Liver (tissue), 9 donors: Measurements from ENCODE around the gene MAB21L4. TPM values are rescaled to one million over a fixed set of nuclear protein-coding genes. Genes with fewer than 3 reads are reported as not detected.

ENCODE experiments used
- DNase-seq: peaks from one replicate; pipeline ENCODE4 v3.0.0-alpha.2; 2017; ENCODE audit warnings: low spot score
- H3K27ac ChIP-seq, 2 donors: one replicate each; pipeline ENCODE4 v1.7.0; 2013; ENCODE audit warnings: inconsistent platforms in 2 of 2, low read length in 2 of 2, control low read depth in 1 of 2, low read depth in 1 of 2, mild to moderate bottlenecking in 1 of 2
- H3K27me3 ChIP-seq, 4 donors: one replicate each; pipeline versions ENCODE4 v1.6.1 to v1.7.0; 2013; ENCODE audit warnings: low read length in 3 of 4, inconsistent platforms in 1 of 4, mild to moderate bottlenecking in 1 of 4, moderate library complexity in 1 of 4; ENCODE audit not compliant: control insufficient read depth in 4 of 4, insufficient read depth in 4 of 4
- H3K36me3 ChIP-seq, 4 donors: one replicate each; pipeline versions ENCODE4 v1.6.1 to v1.7.0; 2013; ENCODE audit warnings: low read length in 3 of 4, mild to moderate bottlenecking in 3 of 4, low read depth in 1 of 4, moderate library complexity in 1 of 4; ENCODE audit not compliant: control insufficient read depth in 4 of 4, insufficient read depth in 3 of 4
- H3K4me1 ChIP-seq, 4 donors: one replicate each; pipeline versions ENCODE4 v1.6.1 to v1.7.0; 2013; ENCODE audit warnings: low read length in 3 of 4, mild to moderate bottlenecking in 3 of 4, moderate library complexity in 1 of 4; ENCODE audit not compliant: control insufficient read depth in 4 of 4, insufficient read depth in 4 of 4
- H3K4me3 ChIP-seq, 3 donors: one replicate each; pipeline versions ENCODE4 v1.6.1 to v1.7.0; 2013; ENCODE audit warnings: low read length in 3 of 3, control low read depth in 1 of 3, low read depth in 1 of 3, mild to moderate bottlenecking in 1 of 3
- H3K9ac ChIP-seq, 2 donors: one replicate each; pipeline ENCODE4 v1.7.0; 2013; ENCODE audit warnings: low read length in 2 of 2, mild to moderate bottlenecking in 2 of 2, moderate library complexity in 2 of 2, control low read depth in 1 of 2, low read depth in 1 of 2
- H3K9me3 ChIP-seq, 4 donors: one replicate each; pipeline versions ENCODE4 v1.6.1 to v1.7.0; 2013; ENCODE audit warnings: low read length in 3 of 4; ENCODE audit not compliant: control insufficient read depth in 4 of 4
- ATF3 ChIP-seq: IDR thresholded peaks from 2 replicates; pipeline ENCODE4 v1.6.1; 2016; ENCODE audit warnings: antibody characterized with exemption
- CTCF ChIP-seq: fragments of 150-350 bp; IDR thresholded peaks from 2 replicates; pipeline ENCODE4 v1.5.1; 2017; ENCODE audit warnings: improper control_type of control experiment, low read depth, low read length; ENCODE audit not compliant: missing input control
- EGR1 ChIP-seq, 2 donors: IDR thresholded peaks; 2 replicates each; pipeline ENCODE4 v1.6.1; 2016 to 2018; ENCODE audit warnings: antibody characterized with exemption in 2 of 2, low read depth in 2 of 2
- FOXA1 ChIP-seq: IDR thresholded peaks from 2 replicates; pipeline ENCODE4 v1.6.1; 2016; ENCODE audit warnings: antibody characterized with exemption
- FOXA2 ChIP-seq: IDR thresholded peaks from 2 replicates; pipeline ENCODE4 v1.6.1; 2016; ENCODE audit warnings: antibody characterized with exemption
- GABPA ChIP-seq, 2 donors: IDR thresholded peaks in 1 of 2; conservative IDR thresholded peaks in 1 of 2; 2 replicates each; pipeline ENCODE4 v1.6.1; 2016; ENCODE audit warnings: antibody characterized with exemption in 2 of 2, mild to moderate bottlenecking in 1 of 2, moderate library complexity in 1 of 2
- HNF4A ChIP-seq, 2 donors: conservative IDR thresholded peaks; 2 replicates each; pipeline ENCODE4 v1.6.1; 2016; ENCODE audit warnings: antibody characterized with exemption in 2 of 2, mild to moderate bottlenecking in 2 of 2
- HNF4G ChIP-seq: IDR thresholded peaks from 2 replicates; pipeline ENCODE4 v1.6.1; 2016; ENCODE audit warnings: antibody characterized with exemption
- JUND ChIP-seq, 2 donors: IDR thresholded peaks; 2 replicates each; pipeline ENCODE4 v1.6.1; 2016; ENCODE audit warnings: antibody characterized with exemption in 2 of 2
- MAX ChIP-seq: IDR thresholded peaks from 2 replicates; pipeline ENCODE4 v1.6.1; 2016; ENCODE audit warnings: antibody characterized with exemption
- NR2F2 ChIP-seq: IDR thresholded peaks from 2 replicates; pipeline ENCODE4 v1.6.1; 2016; ENCODE audit warnings: antibody characterized with exemption
- RAD21 ChIP-seq, 2 donors: IDR thresholded peaks; 2 replicates each; pipeline ENCODE4 v1.6.1; 2016; ENCODE audit warnings: antibody characterized with exemption in 2 of 2, mild to moderate bottlenecking in 2 of 2
- REST ChIP-seq: IDR thresholded peaks from 2 replicates; pipeline ENCODE4 v1.6.1; 2016; ENCODE audit warnings: antibody characterized with exemption, mild to moderate bottlenecking
- RXRA ChIP-seq, 2 donors: IDR thresholded peaks; 2 replicates each; pipeline ENCODE4 v1.6.1; 2017 to 2018; ENCODE audit warnings: antibody characterized with exemption in 2 of 2, mild to moderate bottlenecking in 1 of 2
- SP1 ChIP-seq: IDR thresholded peaks from 2 replicates; pipeline ENCODE4 v1.6.1; 2018; ENCODE audit warnings: antibody characterized with exemption, mild to moderate bottlenecking
- TAF1 ChIP-seq: conservative IDR thresholded peaks from 2 replicates; pipeline ENCODE4 v1.6.1; 2016; ENCODE audit warnings: antibody characterized with exemption, mild to moderate bottlenecking
- YY1 ChIP-seq: IDR thresholded peaks from 2 replicates; pipeline ENCODE4 v1.6.1; 2016; ENCODE audit warnings: antibody characterized with exemption, mild to moderate bottlenecking
- ZBTB33 ChIP-seq: IDR thresholded peaks from 2 replicates; pipeline ENCODE4 v1.6.1; 2016; ENCODE audit warnings: antibody characterized with exemption
- WGBS: extraction: QIAGEN DNeasy Blood & Tissue Kit; methylation state at CpG from one replicate; pipeline ENCODE4 v1.1.7; 2013; 5-methylcytosine and 5-hydroxymethylcytosine counted together
- polyA plus RNA-seq, 2 donors: library from polyadenylated mRNA; stranded (reverse) in 1 of 2; unstranded in 1 of 2; fragments of 200-250 nt in 1 of 2; fragments of >200 nt in 1 of 2; fragmentation: Nextera tagmentation in 1 of 2; extraction: Ambion mirVana in 1 of 2; gene quantifications; one replicate each; pipeline versions ENCODE4 v1.2.1 to v1.2.3, GENCODE V29; 2013 to 2015
- total RNA-seq, 2 donors: library from RNA; depleted of rRNA; stranded (reverse); fragments of >200 nt; gene quantifications; one replicate each; pipeline ENCODE4 v1.2.3, GENCODE V29; 2014
- donor health status: healthy.
- donor health status: healthy.
- donor health status: healthy.
- donor health status: healthy.
- donor health status: healthy.

The MAB21L4 gene
- total and polyA plus RNA-seq, 4 donors, result 0.59 to 8.8 (median 1.1) TPM

GRCh38 chr2:240837621-240838020, 58.3 kb downstream of the MAB21L4 start:
- no peak overlapping the region for H3K27ac ChIP-seq
- TF ChIP-seq FOXA1 (no peak), TAF1 (no peak), MAX (no peak), GABPA (IDR thresholded peaks at IDR 0.05 in 1 of 2, conservative IDR thresholded peaks at IDR 0.05 in 1 of 2) (no peak), ZBTB33 (no peak), YY1 (no peak), EGR1 (IDR thresholded peaks at IDR 0.05; ENCODE audit: low read depth in 2 of 2) (no peak), ATF3 (no peak), FOXA2 (no peak)
- H3K36me3 ChIP-seq, result no peaks in the 10 kb centered on the region
- H3K9me3 ChIP-seq, result no peaks in the 10 kb centered on the region
- 85% methylated on average over 4 of the region's 4 CpGs for WGBS
- H3K4me3 ChIP-seq, result no peak overlapping the region
- no peaks in the 10 kb centered on the region for H3K27me3 ChIP-seq
- no peak for DNase-seq
- no peaks in the 10 kb centered on the region for H3K4me1 ChIP-seq
- no peak overlapping the region for H3K9ac ChIP-seq

GRCh38 chr2:240836781-240837467, 59.0 kb downstream of the MAB21L4 start:
- peaks cover 0 to 1% (median 1%) of the 10 kb centered on the region in 4 donors for H3K4me1 ChIP-seq
- H3K9me3 ChIP-seq, result no peaks in the 10 kb centered on the region
- 85% methylated on average over 17 of the region's 17 CpGs for WGBS
- TF ChIP-seq REST (no peak), HNF4G (no peak), NR2F2 (no peak), GABPA (IDR thresholded peaks at IDR 0.05 in 1 of 2, conservative IDR thresholded peaks at IDR 0.05 in 1 of 2) (no peak), CTCF (no peak), JUND (IDR thresholded peaks at IDR 0.05) (no peak), HNF4A (conservative IDR thresholded peaks at IDR 0.05) (no peak), RXRA (IDR thresholded peaks at IDR 0.05) (no peak), FOXA2 (no peak), SP1 (no peak), ZBTB33 (no peak), RAD21 (IDR thresholded peaks at IDR 0.05) (no peak), ATF3 (no peak), MAX (no peak), FOXA1 (no peak)
- H3K27me3 ChIP-seq, result no peaks in the 10 kb centered on the region
- no peaks in the 10 kb centered on the region for H3K36me3 ChIP-seq
- no peak overlapping the region for H3K27ac ChIP-seq
- DNase-seq, result no peak
- no peak overlapping the region for H3K9ac ChIP-seq
- no peak overlapping the region for H3K4me3 ChIP-seq
